ENCODE measurements around the gene RBM47. TPM values are rescaled to one million over a fixed set of nuclear protein-coding genes. Genes with fewer than 3 reads are reported as not detected.

Gene RBM47
- total and polyA plus RNA-seq, 9 of the 15 experiments (the other 6 are each of a cell fraction or from before 2014, with no cell fraction given) = 1.4 to 6.4 (median 3.3) TPM

- TF ChIP-seq MGA (IDR thresholded peaks at IDR 0.05) (peak; percentile 10; the same call in 1 of the 2 replicates), BHLHE40 (IDR thresholded peaks at IDR 0.05; ENCODE audit: low read length) (no peak), SRSF1 (IDR thresholded peaks at IDR 0.05; ENCODE audit: low read depth, low read length) (no peak), RAD51 (IDR thresholded peaks at IDR 0.05; ENCODE audit: borderline replicate concordance, low read depth) (no peak), TAF9B (IDR thresholded peaks at IDR 0.05; ENCODE audit: partially characterized antibody) (peak; percentile 41), ESRRA (IDR thresholded peaks at IDR 0.05; ENCODE audit: borderline replicate concordance, low read depth) (peak; percentile 50; the same call in 1 of the 2 replicates), ILF3 (IDR thresholded peaks at IDR 0.05; ENCODE audit: borderline replicate concordance) (no peak), CCNT2 (IDR thresholded peaks at IDR 0.05; ENCODE audit: borderline replicate concordance, extremely low read depth, insufficient read length, low read depth, low read length) (no peak), HNRNPUL1 (IDR thresholded peaks at IDR 0.05; ENCODE audit: low read length) (no peak), PCBP2 (IDR thresholded peaks at IDR 0.05; ENCODE audit: low read depth, low read length, poor library complexity, severe bottlenecking) (no peak), KLF10 (CRISPR knock-in tag; IDR thresholded peaks at IDR 0.05) (no peak), DIDO1 (tag; IDR thresholded peaks at IDR 0.05; ENCODE audit: low read depth) (no peak), FOXJ3 (CRISPR knock-in tag; IDR thresholded peaks at IDR 0.05) (no peak), DPF2 (IDR thresholded peaks at IDR 0.05) (peak; percentile 80), ZNF146 (CRISPR knock-in tag; IDR thresholded peaks at IDR 0.05; ENCODE audit: unreplicated experiment) (no peak), HNRNPL (IDR thresholded peaks at IDR 0.05; ENCODE audit: low read depth, low read length) (no peak), GTF2F1 (IDR thresholded peaks at IDR 0.05; ENCODE audit: low read depth, low read length) (no peak), HMG20A (CRISPR knock-in tag; conservative IDR thresholded peaks at IDR 0.05) (no peak)
Observed at GRCh38 chr4:40525752-40526598, 103.7 kb downstream of the RBM47 start (continued).
